HG03175 (cell line): Measurements from ENCODE around the gene SMAD6.
"Not testable (repeated sequence)": the region's sequence is repeated elsewhere in the genome, so short reads cannot be mapped to it uniquely, and the experiment has no call there.

Source experiments
- ATAC-seq: cut with Tn5 transposase; IDR thresholded peaks from one replicate; pipeline ENCODE4 v1.9.1; 2021; ENCODE audit warnings: mild to moderate bottlenecking, moderate library complexity; ENCODE audit not compliant: unreplicated experiment

Gene SMAD6

DNA sequence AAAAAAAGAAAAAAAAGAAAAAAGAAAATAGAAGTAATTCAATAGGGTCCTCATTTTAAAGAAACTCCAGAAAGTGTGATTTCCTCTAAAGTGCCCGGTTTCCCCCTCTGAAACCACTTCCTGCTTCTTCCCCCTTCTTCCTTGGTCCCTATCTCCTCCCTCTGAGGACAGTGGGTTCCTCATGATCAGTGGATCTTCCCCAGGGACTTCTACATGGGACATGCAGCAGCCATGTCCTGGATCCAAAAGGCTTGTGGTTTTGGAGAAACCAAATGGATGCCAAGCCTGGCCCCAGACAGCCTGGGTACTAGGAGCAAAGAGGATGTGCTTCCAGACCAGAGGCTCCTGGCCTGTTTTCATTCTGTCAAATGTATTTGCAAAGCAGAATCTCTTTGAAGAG is 26.6 kb upstream of the SMAD6 start:
- ATAC-seq, result no peak

DNA sequence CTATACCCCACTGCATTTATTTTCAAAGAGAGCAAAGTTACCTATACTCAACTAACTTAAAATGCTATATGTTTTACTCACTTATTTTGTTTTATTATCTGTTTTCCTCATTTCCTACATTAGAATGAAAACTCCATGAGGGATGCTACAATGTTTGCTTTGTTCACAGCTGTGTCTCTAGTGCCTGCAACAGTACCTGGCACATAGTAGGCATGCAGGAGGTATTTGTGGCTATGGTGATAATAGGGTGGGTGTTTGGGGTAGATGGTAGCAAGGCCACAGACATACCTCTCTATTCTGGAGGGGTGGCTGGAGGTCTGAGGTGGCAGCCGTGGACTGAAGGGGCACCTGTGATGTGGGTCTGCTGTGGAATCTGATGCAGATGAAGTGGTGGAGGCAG is 24.7 kb upstream of the SMAD6 start:
- no peak for ATAC-seq

DNA sequence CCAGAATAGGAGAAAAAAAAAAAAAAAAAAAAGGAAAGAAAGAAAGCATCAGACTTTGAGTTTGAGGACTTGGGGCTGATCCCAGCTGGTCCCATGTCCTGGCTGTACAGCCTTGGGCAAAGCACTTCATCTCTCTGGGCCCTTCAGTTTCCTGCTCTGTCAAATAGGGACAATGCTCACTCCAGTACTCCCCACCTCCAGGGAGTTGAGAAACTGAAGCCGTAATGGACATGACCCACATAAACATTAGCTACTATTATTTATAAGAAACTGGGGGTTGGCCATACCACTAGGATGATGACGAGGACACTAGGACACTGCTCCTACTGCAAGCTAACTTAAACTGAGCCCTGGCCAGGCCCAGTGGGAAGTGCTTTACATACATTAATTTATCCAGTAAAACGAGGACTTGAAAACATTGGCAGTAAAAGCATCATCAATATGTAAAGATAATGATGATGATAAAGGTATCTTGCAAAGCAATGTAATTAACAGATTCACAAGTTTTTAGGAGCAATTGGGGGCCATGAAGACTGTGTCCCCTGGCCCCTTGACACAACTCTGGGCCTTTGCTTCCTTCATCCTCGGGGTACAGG is 22.9 kb upstream of the SMAD6 start:
- no peak for ATAC-seq

DNA sequence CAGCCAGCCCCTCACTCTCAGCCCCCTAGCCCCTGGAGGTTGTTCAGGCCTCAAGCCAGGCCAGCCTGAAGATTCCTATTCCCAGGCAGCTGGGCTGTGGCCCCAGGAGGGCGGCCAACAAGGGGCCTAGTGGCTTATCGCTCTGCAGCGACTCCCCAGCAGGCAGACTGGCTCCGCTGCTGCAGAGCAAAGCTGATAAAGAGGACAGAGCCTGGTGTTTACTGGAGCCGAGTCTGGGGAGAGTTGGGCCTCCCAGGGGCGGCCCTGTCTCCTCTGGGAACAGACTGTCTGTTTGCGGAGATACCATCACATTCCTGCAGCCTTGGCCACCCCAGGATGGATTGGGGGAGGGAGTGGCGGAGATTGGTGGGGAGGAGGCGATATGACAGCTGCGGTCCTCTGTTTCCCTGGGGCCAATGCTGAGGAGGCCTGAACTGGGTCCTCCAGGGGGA is 22.4 kb upstream of the SMAD6 start:
- no peak for ATAC-seq

DNA sequence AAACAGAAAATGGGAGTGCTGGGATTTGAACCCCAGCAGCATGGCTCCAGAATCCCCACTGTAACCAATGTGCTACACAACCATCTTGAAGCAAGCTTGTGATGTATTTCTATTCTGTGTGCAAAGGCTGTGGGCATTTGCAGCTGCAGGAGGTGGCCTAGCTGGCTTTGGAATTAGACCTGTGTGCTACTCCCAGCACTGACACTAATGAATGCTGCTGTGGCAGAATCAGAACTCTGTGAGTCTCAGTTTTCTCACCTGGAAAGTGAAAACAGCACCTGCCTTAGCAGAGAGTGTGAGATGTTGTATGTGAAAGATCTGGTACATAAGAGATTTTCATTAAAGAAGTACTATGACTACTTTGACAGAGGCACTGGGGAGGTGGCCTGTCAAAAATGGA is 21.5 kb upstream of the SMAD6 start:
- ATAC-seq, result no peak

DNA sequence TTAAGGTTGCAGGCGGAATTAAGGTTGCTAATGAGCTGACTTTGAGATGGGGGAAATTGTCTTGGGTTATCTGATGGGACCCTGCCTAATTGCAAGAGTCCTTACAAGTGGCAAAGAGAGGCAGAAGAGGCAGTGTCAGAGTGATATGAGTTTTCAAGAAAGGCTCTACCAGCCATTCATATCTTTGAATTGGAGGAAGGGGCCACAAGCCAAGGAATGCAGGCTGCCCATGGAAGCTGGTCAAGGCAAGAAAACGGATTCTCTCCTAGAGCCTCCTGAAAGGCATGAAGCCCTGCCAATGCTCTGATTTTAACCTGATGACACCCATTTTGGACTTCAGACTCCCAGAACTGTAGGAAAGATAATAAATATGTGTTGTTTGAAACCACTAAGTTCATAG is 20.6 kb upstream of the SMAD6 start:
- ATAC-seq, result no peak

DNA sequence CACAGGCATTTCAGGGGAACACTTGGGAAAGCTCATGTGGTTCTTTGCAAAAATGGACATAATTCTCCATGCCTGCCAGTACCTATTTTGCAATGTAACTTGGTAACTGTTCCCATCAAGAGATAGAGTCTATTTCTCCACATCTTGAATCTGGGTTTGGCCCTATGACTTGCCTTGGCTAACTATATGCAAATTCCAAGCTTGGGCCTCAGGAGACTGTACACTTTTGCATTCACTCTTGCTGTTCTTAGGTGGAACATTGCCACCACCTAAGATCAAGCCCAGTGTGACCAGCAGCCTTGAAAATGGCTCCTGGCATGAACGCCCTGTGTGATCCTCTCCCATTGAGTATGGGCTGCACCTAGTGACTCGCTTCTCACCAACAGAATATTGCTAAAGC is 19.8 kb upstream of the SMAD6 start:
- ATAC-seq, result no peak

DNA sequence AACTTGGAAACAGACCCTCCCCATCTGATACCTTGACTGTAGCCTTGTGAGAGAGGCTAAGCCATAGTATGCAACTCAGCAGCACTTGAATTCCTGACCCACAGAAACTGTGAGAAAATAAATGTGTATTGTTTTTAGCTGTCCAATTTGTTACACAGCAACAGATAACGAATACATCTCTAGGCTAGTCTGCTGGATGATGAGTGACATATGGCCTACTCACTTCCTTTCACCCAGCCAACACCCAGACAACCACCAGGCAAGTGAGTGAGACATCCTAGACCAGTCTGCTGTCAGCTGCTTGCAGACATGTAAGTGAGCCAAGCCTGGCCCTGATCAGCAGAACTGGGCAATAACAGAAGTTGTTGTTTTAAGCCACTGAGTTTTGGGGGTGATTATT is 19.2 kb upstream of the SMAD6 start:
- ATAC-seq, result no peak

DNA sequence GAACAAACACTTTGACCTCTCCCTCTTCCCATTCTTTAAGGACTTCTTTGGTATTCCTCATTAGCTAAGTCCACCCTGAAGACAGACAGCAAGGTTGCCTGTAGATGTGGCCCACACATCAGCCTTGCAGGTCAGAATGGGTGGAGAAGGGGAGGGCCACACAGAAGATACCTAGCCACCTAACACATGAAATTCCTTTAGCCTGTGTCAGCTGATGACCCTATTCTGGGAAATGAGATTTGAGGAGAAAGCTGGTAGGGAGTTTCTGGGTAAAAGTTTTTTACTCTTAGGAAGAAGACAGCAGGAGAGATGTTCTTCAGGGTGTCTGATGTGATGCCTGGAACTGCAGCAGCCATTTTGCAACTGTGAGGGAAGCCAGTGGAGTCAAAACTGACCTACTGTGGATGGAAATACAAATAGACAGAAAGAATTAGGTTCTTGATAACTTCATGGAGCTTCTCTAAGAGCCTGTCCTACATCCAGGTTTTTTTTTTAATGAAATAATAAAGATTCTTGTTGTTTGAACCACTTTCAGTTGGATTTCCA is 17.8 kb upstream of the SMAD6 start:
- ATAC-seq, result no peak

DNA sequence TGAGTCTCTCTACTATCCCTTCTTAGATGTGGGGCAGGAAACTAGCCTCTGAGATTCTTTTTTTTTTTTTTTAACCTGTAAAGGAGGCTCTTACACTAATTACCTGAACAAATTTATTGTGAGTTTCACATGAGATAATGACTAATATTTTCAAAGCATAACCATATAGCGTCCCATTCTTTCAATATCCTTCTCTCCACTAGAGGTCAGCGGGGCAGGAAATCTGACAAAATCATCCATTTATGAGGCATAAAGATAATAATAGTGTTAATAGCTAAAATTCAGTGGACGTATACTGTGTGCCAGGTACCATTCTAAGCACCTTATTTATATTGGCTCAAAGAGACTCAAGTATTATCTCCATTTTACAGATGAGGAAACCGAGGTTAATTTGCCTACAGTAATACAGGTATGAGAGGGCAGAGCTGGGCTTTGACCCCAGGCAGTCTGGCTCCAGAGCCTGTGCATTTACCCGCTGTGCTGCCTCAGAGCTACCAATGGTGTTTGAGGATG is 16.3 kb upstream of the SMAD6 start:
- ATAC-seq, result no peak

DNA sequence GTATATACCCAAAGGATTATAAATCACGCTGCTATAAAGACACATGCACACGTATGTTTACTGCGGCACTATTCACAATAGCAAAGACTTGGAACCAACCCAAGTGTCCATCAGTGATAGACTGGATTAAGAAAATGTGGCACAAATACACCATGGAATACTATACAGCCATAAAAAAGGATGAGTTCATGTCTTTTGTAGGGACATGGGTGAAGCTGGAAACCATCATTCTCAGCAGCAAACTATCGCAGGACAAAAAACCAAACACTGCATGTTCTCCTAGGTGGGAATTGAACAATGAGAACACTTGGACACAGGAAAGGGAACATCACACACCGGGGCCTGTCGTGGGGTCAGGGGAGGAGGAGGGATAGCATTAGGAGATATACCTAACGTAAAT is 11.1 kb upstream of the SMAD6 start:
- not testable (repeated sequence) for ATAC-seq

DNA sequence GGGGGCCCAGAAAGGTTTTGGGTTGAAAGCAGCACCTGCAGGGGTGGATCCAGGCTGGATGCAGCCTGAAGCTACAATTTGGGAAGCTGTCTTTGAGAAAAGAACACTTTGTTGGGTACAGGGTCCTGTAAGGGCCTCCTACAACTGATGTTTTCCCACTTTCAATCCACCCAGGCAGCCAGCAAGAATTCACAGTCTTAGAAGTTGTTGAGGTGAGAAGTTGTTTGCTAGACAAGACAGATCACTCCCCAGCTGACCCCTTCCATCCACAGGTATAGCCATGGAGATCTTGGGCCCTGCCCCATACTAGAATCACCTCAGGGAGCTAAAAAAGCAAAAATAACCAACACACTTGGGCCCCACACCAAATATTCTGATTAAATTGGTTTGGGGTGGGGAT is 10.3 kb upstream of the SMAD6 start:
- ATAC-seq, result no peak

DNA sequence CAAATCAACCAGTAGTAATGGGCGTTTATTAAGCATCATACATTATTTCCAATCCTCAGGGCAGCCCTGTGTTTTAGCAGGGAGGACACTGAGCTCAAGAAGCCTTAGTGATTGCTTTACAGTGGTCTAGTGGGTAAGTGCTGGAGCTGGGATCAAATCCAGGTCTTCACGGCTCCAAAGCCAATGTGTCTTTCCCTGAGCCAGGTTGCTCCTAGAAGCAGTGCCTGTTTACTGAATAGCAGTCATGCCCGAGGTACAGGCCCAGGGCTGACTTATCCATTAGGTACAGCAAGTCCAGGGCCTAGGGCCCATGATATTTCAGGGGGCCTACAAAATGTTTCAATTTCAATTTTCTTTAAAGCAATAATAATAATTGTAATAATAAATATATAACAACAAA is 9.6 kb upstream of the SMAD6 start:
- ATAC-seq, result no peak

DNA sequence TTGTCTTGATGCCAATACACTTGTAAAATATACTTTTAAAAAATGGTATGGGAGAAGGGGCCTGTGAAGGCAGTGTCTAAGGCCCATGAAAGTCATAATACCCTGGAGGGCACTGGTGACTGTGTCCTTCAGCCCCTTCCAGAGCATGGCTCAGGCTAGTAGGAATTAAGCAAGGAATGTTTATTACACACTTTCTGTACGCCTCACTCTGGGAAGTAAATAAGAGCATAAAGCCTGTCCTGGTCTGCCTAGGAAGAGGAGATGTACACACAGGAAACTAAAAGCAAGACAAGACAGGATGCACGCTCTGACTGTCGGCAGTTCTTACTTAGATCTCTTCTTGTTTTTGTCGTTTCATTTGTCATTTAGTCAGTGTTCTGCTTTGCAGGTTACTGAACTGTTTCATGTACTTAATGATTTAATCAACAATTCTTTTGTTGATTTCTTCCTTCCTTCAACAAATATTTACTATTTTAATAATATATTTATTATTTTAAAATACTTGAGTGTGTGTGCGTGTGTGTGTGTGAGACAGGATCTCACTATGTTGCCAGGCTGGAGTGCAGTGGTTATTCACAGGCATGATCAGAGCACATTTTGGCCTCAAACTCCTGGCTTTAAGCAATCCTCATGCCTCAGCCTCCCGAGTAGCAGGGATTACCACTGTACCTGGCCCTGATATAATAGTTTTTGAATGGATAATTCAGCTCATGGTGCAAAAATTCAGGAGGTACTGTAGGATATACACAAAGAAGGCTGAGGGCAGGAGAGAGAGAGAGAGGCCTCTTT is 9.0 kb upstream of the SMAD6 start:
- no peak for ATAC-seq

DNA sequence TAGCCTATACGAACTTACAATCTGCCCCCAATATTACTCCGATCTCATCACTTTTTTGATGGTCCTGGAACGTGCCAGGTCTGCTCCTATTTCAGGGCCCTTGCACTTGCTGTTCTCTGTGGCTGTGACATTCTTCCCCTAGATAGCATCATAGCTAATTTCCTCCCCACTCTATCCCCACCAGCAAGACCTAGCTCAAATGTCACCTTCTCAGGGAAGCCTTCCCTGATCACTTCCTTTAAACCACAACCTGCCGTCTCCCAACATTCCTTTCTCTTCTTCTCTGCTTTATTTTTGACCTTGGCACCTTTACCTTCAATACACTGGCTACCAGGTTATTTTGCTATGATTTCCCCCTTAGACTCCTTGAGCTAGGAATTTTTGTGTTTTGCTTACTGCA is 5.3 kb upstream of the SMAD6 start:
- ATAC-seq, result no peak

DNA sequence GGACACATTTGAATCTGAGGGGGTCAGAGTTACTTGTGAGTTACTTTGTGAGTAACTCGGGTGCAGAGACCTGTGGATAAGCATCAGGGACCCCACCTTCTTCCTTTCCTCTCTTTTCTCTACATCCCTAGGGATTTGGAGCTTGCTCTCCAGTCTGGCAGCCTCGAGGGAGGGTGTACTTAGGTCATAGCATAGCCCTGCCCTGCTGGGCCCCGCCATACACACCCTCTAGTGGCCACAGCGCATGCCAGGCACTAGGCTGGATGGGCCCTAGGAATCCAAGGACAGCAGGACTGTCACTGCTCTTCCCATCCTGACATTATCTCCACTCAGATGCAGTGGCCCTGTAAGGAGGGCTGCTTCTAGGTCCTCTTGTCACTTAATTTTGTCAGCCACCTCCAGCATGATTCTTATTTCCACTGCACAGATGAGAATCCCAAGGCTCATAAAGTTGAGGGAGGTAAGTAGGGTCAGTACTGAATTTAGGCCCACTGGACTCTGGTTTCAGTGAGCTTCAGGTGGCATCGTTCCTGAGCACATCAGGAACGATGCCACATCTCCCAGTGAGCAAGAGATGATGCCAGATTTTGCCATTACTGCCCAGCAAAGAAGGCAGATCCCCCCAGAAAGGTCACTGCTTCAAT is 3.6 kb upstream of the SMAD6 start:
- ATAC-seq, result no peak

DNA sequence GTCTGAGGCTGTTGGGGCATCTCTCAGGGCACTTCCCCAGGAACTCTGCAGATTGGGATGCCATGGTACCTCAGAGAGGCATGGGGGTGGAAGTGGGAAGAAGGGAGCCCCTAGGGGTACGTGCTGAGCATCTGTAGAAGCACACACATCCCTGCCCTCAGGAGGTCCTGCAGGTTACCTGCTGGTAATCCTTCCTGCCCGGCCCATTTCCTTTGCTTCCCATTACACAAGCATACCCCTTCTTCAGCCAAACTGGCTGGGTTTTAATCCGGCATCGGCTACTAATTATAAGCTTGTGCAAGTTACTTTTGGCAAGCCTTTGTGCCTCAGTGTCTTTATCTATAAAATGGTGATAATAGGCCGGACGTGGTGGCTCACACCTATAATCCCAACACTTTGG is 3.1 kb upstream of the SMAD6 start:
- no peak for ATAC-seq

DNA sequence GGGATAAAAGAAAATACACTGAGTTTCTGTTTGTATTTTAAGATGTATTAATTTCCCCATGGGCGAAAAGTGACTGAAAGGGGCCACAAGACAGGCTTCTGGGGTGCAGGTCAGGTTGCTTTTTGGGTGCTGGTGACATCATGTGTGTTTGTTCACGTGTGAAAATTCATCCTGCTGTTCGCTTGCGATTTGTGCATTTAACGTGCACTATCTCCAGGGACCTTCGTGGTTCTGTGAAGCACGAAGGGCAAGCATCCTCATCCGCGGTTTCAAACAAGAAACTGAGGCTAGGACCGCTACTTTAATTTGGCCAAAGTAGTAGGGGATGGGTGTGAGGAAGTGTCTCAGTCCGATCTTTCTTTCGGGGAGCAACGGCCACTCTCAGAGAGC is 1.6 kb upstream of the SMAD6 start:
- ATAC-seq, result no peak

DNA sequence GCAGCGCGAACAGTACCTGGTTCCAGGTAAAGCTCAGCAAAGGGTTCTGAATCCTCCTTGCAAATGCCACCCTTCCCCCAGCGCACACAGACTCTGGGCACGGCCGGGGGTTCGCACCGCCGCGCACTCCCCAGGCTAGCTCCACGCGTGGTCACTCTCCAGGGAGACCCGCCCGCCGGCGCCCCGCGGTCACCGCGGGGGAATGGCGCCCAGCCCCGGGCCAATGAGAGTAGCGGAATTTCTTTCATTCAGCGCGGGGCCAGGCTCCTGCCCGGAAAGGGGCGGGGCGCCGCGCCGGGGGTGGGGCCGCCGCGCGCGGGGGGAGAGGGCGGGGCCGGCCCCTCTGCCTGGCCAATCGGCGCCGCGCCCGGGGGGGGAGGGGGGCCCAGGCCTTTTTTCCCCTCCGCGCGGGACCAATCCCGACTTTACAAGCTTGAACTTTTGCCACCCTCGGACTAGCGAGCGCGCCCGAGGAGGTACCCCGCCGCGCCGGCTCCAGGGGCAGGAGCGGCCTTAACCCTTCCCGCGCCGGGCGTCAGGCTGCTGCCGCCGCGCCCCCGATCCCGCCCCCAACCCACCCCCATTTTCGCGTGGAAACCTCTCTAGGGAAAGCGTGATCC is 1.1 kb upstream of the SMAD6 start:
- ATAC-seq, result peak; percentile 65

DNA sequence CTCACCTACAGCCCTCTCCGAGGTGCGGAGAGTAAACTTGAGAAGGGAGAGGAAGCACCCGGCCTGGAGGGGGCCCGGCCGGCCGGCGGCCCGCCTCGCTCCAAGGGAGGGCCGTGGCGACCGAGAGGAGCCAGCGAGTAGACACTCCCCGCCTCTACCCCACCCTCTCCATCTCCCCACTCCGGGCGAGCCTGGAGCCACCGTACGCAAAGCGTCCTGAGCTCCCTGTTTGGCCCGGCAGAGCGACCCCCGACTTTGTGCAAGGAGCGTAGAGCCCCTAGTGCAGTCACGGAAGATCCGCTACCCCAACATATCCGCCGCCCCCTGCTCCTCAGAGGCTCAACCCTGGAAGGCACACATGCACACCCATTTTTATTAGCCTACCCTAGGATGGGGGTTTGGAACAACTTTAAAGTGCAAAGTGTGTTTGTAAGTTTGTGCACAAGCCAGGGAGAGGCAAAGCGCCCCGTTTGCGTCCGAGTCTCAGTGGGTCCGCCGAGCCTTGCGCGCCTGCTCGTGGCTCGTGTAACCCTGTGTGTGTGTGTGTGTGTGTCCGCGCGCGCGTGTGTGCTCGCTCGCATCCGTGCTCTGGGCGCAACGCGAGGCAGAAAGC is 508 bp upstream of the SMAD6 start:
- peak; percentile 38 for ATAC-seq
